HL-60 (cell line): ENCODE data around the gene SAMHD1.
"Not testable (repeated sequence)": the region's sequence is repeated elsewhere in the genome, so short reads cannot be mapped to it uniquely, and the experiment has no call there.

Experiments used
- DNase-seq, 2 experiments: peaks; one replicate each; pipeline ENCODE4 v3.0.0-alpha.2; 2010 to 2020; ENCODE audit warnings: low read depth in 1 of 2, low spot score in 1 of 2
- H3K27ac ChIP-seq: fragments of 250-450 bp; sonication (Bioruptor Pico); replicated peaks from 2 replicates; pipeline ENCODE4 v1.5.1; 2020; ENCODE audit warnings: mild to moderate bottlenecking, moderate library complexity
- H3K27me3 ChIP-seq: fragments of 250-450 bp; sonication (Bioruptor Pico); 2 replicates; pipeline ENCODE4 v1.5.1; 2021; ENCODE audit warnings: mild to moderate bottlenecking, moderate library complexity; ENCODE audit not compliant: insufficient read depth, poor library complexity, severe bottlenecking
- H3K4me3 ChIP-seq: replicated peaks from 2 replicates; pipeline ENCODE4 v1.5.1; 2011; ENCODE audit warnings: mild to moderate bottlenecking, control low read depth, low read length; ENCODE audit not compliant: insufficient read depth
- CTCF ChIP-seq: IDR thresholded peaks from one replicate; pipeline ENCODE4 v1.5.1; 2011; ENCODE audit warnings: low read length, control low read depth, inconsistent platforms; ENCODE audit not compliant: insufficient read depth
- GABPA ChIP-seq: IDR thresholded peaks from 2 replicates; pipeline ENCODE4 v1.6.1; 2012; ENCODE audit warnings: low read depth
- POLR2AphosphoS5 ChIP-seq: IDR thresholded peaks from 2 replicates; pipeline ENCODE4 v1.6.1; 2012; ENCODE audit warnings: low read depth
- SPI1 ChIP-seq: IDR thresholded peaks from 2 replicates; pipeline ENCODE4 v1.6.1; 2012; ENCODE audit warnings: low read depth, mild to moderate bottlenecking, borderline replicate concordance
- TF ChIP-seq, protein P1 (sequence below): IDR thresholded peaks from 2 replicates; pipeline ENCODE4 v1.6.1; 2012; ENCODE audit warnings: low read depth; ENCODE audit not compliant: insufficient replicate concordance

The SAMHD1 gene

GRCh38 chr20:36847710-36848040 is 103.8 kb downstream of the SAMHD1 start:
- TF ChIP-seq, protein P1, sequence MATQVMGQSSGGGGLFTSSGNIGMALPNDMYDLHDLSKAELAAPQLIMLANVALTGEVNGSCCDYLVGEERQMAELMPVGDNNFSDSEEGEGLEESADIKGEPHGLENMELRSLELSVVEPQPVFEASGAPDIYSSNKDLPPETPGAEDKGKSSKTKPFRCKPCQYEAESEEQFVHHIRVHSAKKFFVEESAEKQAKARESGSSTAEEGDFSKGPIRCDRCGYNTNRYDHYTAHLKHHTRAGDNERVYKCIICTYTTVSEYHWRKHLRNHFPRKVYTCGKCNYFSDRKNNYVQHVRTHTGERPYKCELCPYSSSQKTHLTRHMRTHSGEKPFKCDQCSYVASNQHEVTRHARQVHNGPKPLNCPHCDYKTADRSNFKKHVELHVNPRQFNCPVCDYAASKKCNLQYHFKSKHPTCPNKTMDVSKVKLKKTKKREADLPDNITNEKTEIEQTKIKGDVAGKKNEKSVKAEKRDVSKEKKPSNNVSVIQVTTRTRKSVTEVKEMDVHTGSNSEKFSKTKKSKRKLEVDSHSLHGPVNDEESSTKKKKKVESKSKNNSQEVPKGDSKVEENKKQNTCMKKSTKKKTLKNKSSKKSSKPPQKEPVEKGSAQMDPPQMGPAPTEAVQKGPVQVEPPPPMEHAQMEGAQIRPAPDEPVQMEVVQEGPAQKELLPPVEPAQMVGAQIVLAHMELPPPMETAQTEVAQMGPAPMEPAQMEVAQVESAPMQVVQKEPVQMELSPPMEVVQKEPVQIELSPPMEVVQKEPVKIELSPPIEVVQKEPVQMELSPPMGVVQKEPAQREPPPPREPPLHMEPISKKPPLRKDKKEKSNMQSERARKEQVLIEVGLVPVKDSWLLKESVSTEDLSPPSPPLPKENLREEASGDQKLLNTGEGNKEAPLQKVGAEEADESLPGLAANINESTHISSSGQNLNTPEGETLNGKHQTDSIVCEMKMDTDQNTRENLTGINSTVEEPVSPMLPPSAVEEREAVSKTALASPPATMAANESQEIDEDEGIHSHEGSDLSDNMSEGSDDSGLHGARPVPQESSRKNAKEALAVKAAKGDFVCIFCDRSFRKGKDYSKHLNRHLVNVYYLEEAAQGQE, result no peak
- TF ChIP-seq SPI1 (no peak), GABPA (no peak), CTCF (no peak), POLR2AphosphoS5 (no peak)
- no peak for DNase-seq
- no peak overlapping the region for H3K4me3 ChIP-seq
- H3K27me3 ChIP-seq, result no peaks in the 10 kb centered on the region
- H3K27ac ChIP-seq, result no peak overlapping the region

DNA sequence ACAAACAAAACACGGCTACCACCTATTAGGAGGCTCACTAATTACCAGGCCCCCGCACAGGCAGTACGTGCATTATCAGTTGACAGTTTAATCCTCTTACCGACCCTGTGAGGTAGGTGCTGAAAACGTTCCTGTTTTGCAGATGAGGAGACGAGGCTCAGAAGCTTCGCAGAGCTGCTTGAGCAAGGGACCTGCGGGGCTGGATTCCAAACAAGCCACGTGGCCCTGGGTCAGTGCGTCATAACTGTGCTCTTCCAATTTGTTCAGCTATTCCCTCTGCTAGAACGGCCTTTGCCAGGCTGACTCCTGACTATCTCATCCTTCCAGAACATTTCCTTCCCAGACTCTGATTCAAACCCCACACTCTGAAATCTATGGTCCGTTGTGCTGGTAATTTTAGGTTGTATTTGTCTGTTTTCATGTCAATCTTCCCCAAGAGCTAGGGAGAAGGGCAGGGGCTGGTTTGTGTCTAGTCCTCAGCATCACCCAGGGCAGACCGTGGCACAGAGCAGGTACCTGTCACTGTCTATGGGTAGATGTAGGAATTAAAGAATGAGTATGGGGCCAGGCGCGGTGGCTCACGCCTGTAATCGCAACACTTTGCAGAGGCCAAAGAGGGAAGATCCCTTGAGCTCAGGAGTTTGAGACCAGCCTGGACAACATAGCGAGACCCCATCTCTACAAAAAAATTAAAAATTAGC is 104.3 kb downstream of the SAMHD1 start:
- H3K27me3 ChIP-seq, result no peaks in the 10 kb centered on the region
- no peak for TF ChIP-seq POLR2AphosphoS5
- no peak for TF ChIP-seq CTCF
- TF ChIP-seq, protein P1, result no peak
- TF ChIP-seq SPI1, result no peak
- no peak for TF ChIP-seq GABPA
- no peak overlapping the region for H3K27ac ChIP-seq
- DNase-seq, result no peak
- no peak overlapping the region for H3K4me3 ChIP-seq

GRCh38 chr20:36845288-36845971 is 106.1 kb downstream of the SAMHD1 start:
- H3K27ac ChIP-seq, result no peak overlapping the region
- no peak for DNase-seq
- H3K4me3 ChIP-seq, result no peak overlapping the region
- TF ChIP-seq CTCF (no peak), GABPA (no peak), SPI1 (no peak), POLR2AphosphoS5 (no peak)
- TF ChIP-seq, protein P1, result no peak
- no peaks in the 10 kb centered on the region for H3K27me3 ChIP-seq

DNA sequence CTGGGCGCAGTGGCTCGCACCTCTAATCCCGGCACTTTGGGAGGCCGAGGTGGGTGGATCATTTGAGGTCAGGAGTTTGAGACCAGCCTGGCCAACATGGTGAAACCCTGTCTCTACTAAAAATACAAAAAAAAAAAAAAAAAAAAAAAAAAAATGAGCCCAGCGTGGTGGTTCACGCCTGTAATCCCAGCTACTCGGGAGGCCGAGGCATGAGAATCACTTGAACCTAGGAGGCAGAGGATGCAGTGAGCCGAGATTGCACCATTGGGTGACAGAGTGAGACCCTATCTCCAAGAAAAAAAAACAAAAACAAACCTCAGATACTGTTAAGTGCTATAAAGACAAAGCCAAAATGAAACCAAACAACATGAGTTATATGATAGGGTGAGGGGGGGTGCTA is 110.5 kb downstream of the SAMHD1 start:
- not testable (repeated sequence) for DNase-seq, H3K27me3 ChIP-seq, H3K4me3 ChIP-seq
- peak overlapping the region; percentile 47 for H3K27ac ChIP-seq
